HL-60 (cell line): ENCODE results near the gene SUN5.
"Not testable (repeated sequence)": the region's sequence is repeated elsewhere in the genome, so short reads cannot be mapped to it uniquely, and the experiment has no call there.

Experiments
- DNase-seq, 2 experiments: peaks; one replicate each; pipeline ENCODE4 v3.0.0-alpha.2; 2010 to 2020; ENCODE audit warnings: low read depth in 1 of 2, low spot score in 1 of 2
- H3K27ac ChIP-seq: fragments of 250-450 bp; sonication (Bioruptor Pico); replicated peaks from 2 replicates; pipeline ENCODE4 v1.5.1; 2020; ENCODE audit warnings: mild to moderate bottlenecking, moderate library complexity
- H3K27me3 ChIP-seq: fragments of 250-450 bp; sonication (Bioruptor Pico); 2 replicates; pipeline ENCODE4 v1.5.1; 2021; ENCODE audit warnings: mild to moderate bottlenecking, moderate library complexity; ENCODE audit not compliant: insufficient read depth, poor library complexity, severe bottlenecking
- H3K4me3 ChIP-seq: replicated peaks from 2 replicates; pipeline ENCODE4 v1.5.1; 2011; ENCODE audit warnings: mild to moderate bottlenecking, control low read depth, low read length; ENCODE audit not compliant: insufficient read depth
- CTCF ChIP-seq: IDR thresholded peaks from one replicate; pipeline ENCODE4 v1.5.1; 2011; ENCODE audit warnings: low read length, control low read depth, inconsistent platforms; ENCODE audit not compliant: insufficient read depth
- GABPA ChIP-seq: IDR thresholded peaks from 2 replicates; pipeline ENCODE4 v1.6.1; 2012; ENCODE audit warnings: low read depth
- POLR2AphosphoS5 ChIP-seq: IDR thresholded peaks from 2 replicates; pipeline ENCODE4 v1.6.1; 2012; ENCODE audit warnings: low read depth
- REST ChIP-seq: IDR thresholded peaks from 2 replicates; pipeline ENCODE4 v1.6.1; 2012; ENCODE audit warnings: low read depth; ENCODE audit not compliant: insufficient replicate concordance
- SPI1 ChIP-seq: IDR thresholded peaks from 2 replicates; pipeline ENCODE4 v1.6.1; 2012; ENCODE audit warnings: low read depth, mild to moderate bottlenecking, borderline replicate concordance

The SUN5 gene

GRCh38 chr20:32965581-32966373 lies 38.5 kb downstream of the SUN5 start:
- H3K27me3 ChIP-seq, result no peaks in the 10 kb centered on the region
- no peak for DNase-seq
- TF ChIP-seq REST (no peak), CTCF (no peak)
- H3K27ac ChIP-seq, result no peak overlapping the region
- H3K4me3 ChIP-seq, result no peak overlapping the region

- Histone ChIP-seq H3K27me3 (no peaks in the 10 kb centered on the region), H3K27ac (no peak overlapping the region), H3K4me3 (no peak overlapping the region)
- no peak for DNase-seq
- TF ChIP-seq SPI1, result no peak
These were observed 39.1 kb downstream of the SUN5 start for GRCh38 chr20:32965115-32965514.

GRCh38 chr20:32964575-32964974 lies 39.7 kb downstream of the SUN5 start:
- H3K27me3 ChIP-seq, result no peaks in the 10 kb centered on the region
- no peak overlapping the region for H3K4me3 ChIP-seq
- TF ChIP-seq REST, result no peak
- no peak for TF ChIP-seq POLR2AphosphoS5
- no peak for TF ChIP-seq SPI1
- no peak for TF ChIP-seq GABPA
- TF ChIP-seq CTCF, result no peak
- H3K27ac ChIP-seq, result no peak overlapping the region
- no peak for DNase-seq

GRCh38 chr20:32963176-32963575 lies 41.1 kb downstream of the SUN5 start:
- no peaks in the 10 kb centered on the region for H3K27me3 ChIP-seq
- no peak for TF ChIP-seq REST
- no peak for TF ChIP-seq CTCF
- no peak for TF ChIP-seq POLR2AphosphoS5
- no peak for TF ChIP-seq GABPA
- no peak for TF ChIP-seq SPI1
- DNase-seq, result no peak
- H3K4me3 ChIP-seq, result no peak overlapping the region
- no peak overlapping the region for H3K27ac ChIP-seq

GRCh38 chr20:32962646-32963045 lies 41.6 kb downstream of the SUN5 start:
- H3K27me3 ChIP-seq, DNase-seq, H3K4me3 ChIP-seq, H3K27ac ChIP-seq: not testable (repeated sequence)
